H1 (cell line): ENCODE results near the gene PLD6. TPM values are rescaled to one million over a fixed set of nuclear protein-coding genes. Genes with fewer than 3 reads are reported as not detected.

ENCODE experiments used
- CTCF ChIA-PET: fragments of 300-600 bp; sonication (Branson Sonifier 250); formaldehyde crosslinking; loops from one replicate; lab custom pipeline; 2021; ENCODE audit not compliant: partially characterized antibody; lab: Charles Lee
- POLR2A ChIA-PET: fragments of 300-600 bp; sonication (Branson Sonifier 250); formaldehyde crosslinking; loops from one replicate; lab custom pipeline; 2021; ENCODE audit warnings: inconsistent platforms; ENCODE audit not compliant: partially characterized antibody; lab: Charles Lee
- DNase-seq, 2 experiments: peaks; one replicate each; pipeline versions ENCODE4 v3.0.0 to v3.0.0-alpha.2; 2010 to 2022; ENCODE audit warnings: low spot score in 2 of 2, low read depth in 1 of 2, mixed read lengths in 1 of 2
- FAIRE-seq: peaks from 2 replicates; lab custom pipeline; 2011; peaks lifted over from hg19 to GRCh38; lab: Jason Lieb, UNC
- H2AFZ ChIP-seq: 2 replicates; pipeline ENCODE4 v1.8.1; 2012; ENCODE audit warnings: low read length, inconsistent platforms
- H2AK5ac ChIP-seq: 2 replicates; pipeline ENCODE4 v1.6.1; 2013; ENCODE audit warnings: low read depth, low read length
- H2BK120ac ChIP-seq: replicated peaks from 2 replicates; pipeline ENCODE3; 2013; ENCODE audit warnings: low read depth, low read length, inconsistent platforms
- H2BK12ac ChIP-seq: 2 replicates; pipeline ENCODE4 v1.6.1; 2013; ENCODE audit warnings: low read depth, low read length
- H2BK15ac ChIP-seq: 2 replicates; pipeline ENCODE4 v1.6.1; 2013; ENCODE audit warnings: low read length
- H2BK20ac ChIP-seq: 2 replicates; pipeline ENCODE4 v1.6.1; 2013; ENCODE audit warnings: low read length
- H2BK5ac ChIP-seq: 2 replicates; pipeline ENCODE4 v1.6.1; 2013; ENCODE audit warnings: low read depth, low read length
- H3K14ac ChIP-seq: 2 replicates; pipeline ENCODE4 v1.6.1; 2013; ENCODE audit warnings: inconsistent platforms; ENCODE audit not compliant: insufficient read length
- H3K18ac ChIP-seq: 2 replicates; pipeline ENCODE4 v1.6.1; 2013; ENCODE audit warnings: low read length; ENCODE audit errors: extremely low read depth
- H3K23ac ChIP-seq: 2 replicates; pipeline ENCODE4 v1.6.1; 2013; ENCODE audit warnings: inconsistent platforms; ENCODE audit not compliant: insufficient read length
- H3K23me2 ChIP-seq: 2 replicates; pipeline ENCODE4 v1.6.1; 2013; ENCODE audit warnings: low read depth, low read length
- H3K27ac ChIP-seq: 2 replicates; pipeline ENCODE4 v1.6.1; 2011; ENCODE audit warnings: low read depth, low read length, inconsistent platforms
- H3K27me3 ChIP-seq, 4 experiments: replicated peaks in 1 of 4; 1 replicate in 1 of 4; 2 replicates in 3 of 4; pipeline versions ENCODE4 v1.6.1 to v1.8.1; 2011 to 2013; ENCODE audit warnings: low read length in 3 of 4, mild to moderate bottlenecking in 3 of 4, inconsistent platforms in 2 of 4, mixed read lengths in 2 of 4, moderate library complexity in 1 of 4; ENCODE audit not compliant: control insufficient read depth in 3 of 4, insufficient read depth in 3 of 4; ENCODE audit errors: extremely low read depth in 1 of 4
- H3K36me3 ChIP-seq, 4 experiments: 2 replicates each; pipeline versions ENCODE4 v1.6.1 to v1.8.1; 2011 to 2013; ENCODE audit warnings: mild to moderate bottlenecking in 4 of 4, low read length in 3 of 4, moderate library complexity in 2 of 4, control low read depth in 1 of 4, inconsistent platforms in 1 of 4; ENCODE audit not compliant: insufficient read depth in 4 of 4, control insufficient read depth in 2 of 4
- H3K4ac ChIP-seq: replicated peaks from 2 replicates; pipeline ENCODE3; 2013; ENCODE audit warnings: low read length, low read depth, mixed read lengths, inconsistent platforms; ENCODE audit not compliant: insufficient read length
- H3K4me1 ChIP-seq, 4 experiments: replicated peaks in 1 of 4; 1 replicate in 1 of 4; 2 replicates in 3 of 4; pipeline versions ENCODE4 v1.6.1 to v1.8.1; 2011 to 2013; ENCODE audit warnings: low read length in 3 of 4, inconsistent platforms in 2 of 4, mixed read lengths in 1 of 4; ENCODE audit not compliant: insufficient read depth in 4 of 4, control insufficient read depth in 3 of 4
- H3K4me2 ChIP-seq, 2 experiments: 2 replicates each; pipeline versions ENCODE4 v1.6.1 to v1.8.1; 2011 to 2013; ENCODE audit warnings: low read depth in 2 of 2, low read length in 2 of 2, control low read depth in 1 of 2, inconsistent platforms in 1 of 2, mild to moderate bottlenecking in 1 of 2; ENCODE audit not compliant: insufficient read depth in 1 of 2
- H3K4me3 ChIP-seq, 4 experiments: fragments of 200-600, 300-600 bp in 1 of 4; sonication (generic), shearing (Covaris generic), sonication (Bioruptor Twin) in 1 of 4; 2 replicates each; pipeline versions ENCODE4 v1.5.1 to v1.8.1; 2011 to 2016; ENCODE audit warnings: low read length in 4 of 4, low read depth in 3 of 4, control low read depth in 2 of 4, inconsistent platforms in 2 of 4, mild to moderate bottlenecking in 2 of 4, mixed read lengths in 1 of 4, moderate library complexity in 1 of 4; ENCODE audit not compliant: insufficient read depth in 2 of 4; ENCODE audit errors: extremely low read depth in 1 of 4
- H3K56ac ChIP-seq: replicated peaks from 2 replicates; pipeline ENCODE3; 2013; ENCODE audit warnings: low read depth, mild to moderate bottlenecking, mixed read lengths, low read length, inconsistent platforms; ENCODE audit not compliant: insufficient read length
- H3K79me1 ChIP-seq: 2 replicates; pipeline ENCODE4 v1.6.1; 2013; ENCODE audit warnings: low read depth, low read length, control low read depth
- H3K79me2 ChIP-seq, 2 experiments: 2 replicates each; pipeline versions ENCODE4 v1.6.1 to v1.8.1; 2012 to 2013; ENCODE audit warnings: low read length in 2 of 2, mild to moderate bottlenecking in 2 of 2, inconsistent platforms in 1 of 2; ENCODE audit not compliant: insufficient read depth in 2 of 2, control insufficient read depth in 1 of 2
- H3K9ac ChIP-seq, 4 experiments: replicated peaks in 1 of 4; 1 replicate in 1 of 4; 2 replicates in 3 of 4; pipeline versions ENCODE4 v1.6.1 to v1.8.1; 2011 to 2013; ENCODE audit warnings: low read depth in 3 of 4, low read length in 3 of 4, control low read depth in 2 of 4, mild to moderate bottlenecking in 2 of 4, moderate library complexity in 2 of 4, inconsistent platforms in 1 of 4; ENCODE audit errors: extremely low read depth in 1 of 4
- H3K9me3 ChIP-seq, 2 experiments: 2 replicates each; pipeline versions ENCODE4 v1.6.1 to v1.8.1; 2012 to 2013; ENCODE audit warnings: mild to moderate bottlenecking in 2 of 2, moderate library complexity in 2 of 2, control low read depth in 1 of 2, inconsistent platforms in 1 of 2, low read depth in 1 of 2, low read length in 1 of 2, mixed read lengths in 1 of 2; ENCODE audit not compliant: insufficient read depth in 2 of 2
- H4K20me1 ChIP-seq, 2 experiments: replicated peaks in 1 of 2; 2 replicates each; pipeline versions ENCODE3 to v1.8.1; 2011 to 2013; ENCODE audit warnings: inconsistent platforms in 2 of 2, low read length in 2 of 2, mild to moderate bottlenecking in 1 of 2; ENCODE audit not compliant: insufficient read depth in 2 of 2, control insufficient read depth in 1 of 2
- H4K5ac ChIP-seq: 2 replicates; pipeline ENCODE4 v1.6.1; 2013; ENCODE audit warnings: low read length, low read depth, mixed read lengths, inconsistent platforms; ENCODE audit not compliant: insufficient read length
- H4K8ac ChIP-seq: 2 replicates; pipeline ENCODE4 v1.8.0; 2013; ENCODE audit warnings: mild to moderate bottlenecking, moderate library complexity, low read length, inconsistent platforms; ENCODE audit not compliant: insufficient read depth; ENCODE audit errors: extremely low read depth
- H4K91ac ChIP-seq: replicated peaks from 2 replicates; pipeline ENCODE3; 2013; ENCODE audit warnings: low read length, mixed read lengths, inconsistent platforms; ENCODE audit not compliant: insufficient read length
- ASH2L ChIP-seq: fragments of 200-600, 300-600 bp; sonication (generic); IDR thresholded peaks from one replicate; pipeline ENCODE4 v1.7.1; 2017; ENCODE audit warnings: low read length
- BACH1 ChIP-seq: IDR thresholded peaks from 2 replicates; pipeline ENCODE4 v1.6.1; 2012; ENCODE audit warnings: low read length, improper control_type of control experiment
- BCL11A ChIP-seq, 2 experiments: IDR thresholded peaks; one replicate each; pipeline ENCODE4 v1.6.1; 2011; ENCODE audit warnings: low read depth in 2 of 2, low read length in 2 of 2, mild to moderate bottlenecking in 2 of 2
- CREB1 ChIP-seq: IDR thresholded peaks from 2 replicates; pipeline ENCODE4 v1.6.1; 2012; ENCODE audit warnings: inconsistent platforms
- HDAC6 ChIP-seq: IDR thresholded peaks from one replicate; pipeline ENCODE4 v1.7.1; 2012; ENCODE audit warnings: low read depth, mild to moderate bottlenecking, inconsistent platforms, low read length, moderate library complexity
- JUND ChIP-seq: IDR thresholded peaks from 2 replicates; pipeline ENCODE4 v1.6.1; 2011; ENCODE audit warnings: mild to moderate bottlenecking, improper control_type of control experiment, low read length
- KDM1A ChIP-seq: fragments of 200-600, 300-600 bp; sonication (generic); IDR thresholded peaks from 2 replicates; pipeline ENCODE4 v1.7.1; 2016; ENCODE audit warnings: mild to moderate bottlenecking, low read length, borderline replicate concordance
- POLR2A ChIP-seq, 2 experiments: IDR thresholded peaks; 1 replicate in 1 of 2; 2 replicates in 1 of 2; pipeline ENCODE4 v1.6.1; 2011; ENCODE audit warnings: low read depth in 2 of 2, low read length in 2 of 2, mild to moderate bottlenecking in 2 of 2; ENCODE audit errors: control extremely low read depth in 1 of 2
- WGBS, 2 experiments: shearing (Covaris generic) in 1 of 2; methylation state at CpG; one replicate each; pipeline versions ENCODE4 v1.1.6 to v1.1.7; 2013 to 2015; ENCODE audit warnings: low lambda C conversion rate in 2 of 2, mixed read lengths in 2 of 2, inconsistent platforms in 1 of 2, low coverage in 1 of 2, missing lambda C conversion rate in 1 of 2; ENCODE audit not compliant: insufficient replicate concordance in 2 of 2, insufficient coverage in 1 of 2, insufficient read length in 1 of 2; ENCODE audit errors: extremely low coverage in 1 of 2, missing lambda C conversion rate in 1 of 2; 5-methylcytosine and 5-hydroxymethylcytosine counted together
- polyA plus RNA-seq, 7 experiments: library from polyadenylated mRNA; depleted of rRNA in 3 of 7; stranded (reverse) in 5 of 7; unstranded in 2 of 7; fragments of >200 nt in 5 of 7; fragments of 200-250 nt in 2 of 7; gene quantifications; 1 replicate in 5 of 7; 2 replicates in 1 of 7; 4 replicates in 1 of 7; pipeline versions ENCODE4 v1.2.1 to v1.2.3, GENCODE V29; 2011 to 2013; ENCODE audit warnings: missing spikeins in 2 of 7, mixed read lengths in 2 of 7
- total RNA-seq: library from RNA; stranded (reverse); fragmentation: NEBNext Ultra II Directional; extraction: Animal tissue kit (Norgen Biotek cat#: 25700); gene quantifications from 2 replicates; pipeline ENCODE4 v1.2.1, GENCODE V29; 2021
- TF ChIP-seq, protein P1 (sequence below): IDR thresholded peaks from 2 replicates; pipeline ENCODE4 v1.6.1; 2011; ENCODE audit warnings: low read depth, mild to moderate bottlenecking, low read length; ENCODE audit not compliant: insufficient read depth
- TF ChIP-seq, protein P2 (sequence below): IDR thresholded peaks from 2 replicates; pipeline ENCODE4 v1.6.1; 2012; ENCODE audit warnings: inconsistent platforms

The PLD6 gene
- total and polyA plus RNA-seq, 2 of the 8 experiments (the other 6 are each of a cell fraction or from before 2014, with no cell fraction given): 0.20 to 0.22 TPM

DNA sequence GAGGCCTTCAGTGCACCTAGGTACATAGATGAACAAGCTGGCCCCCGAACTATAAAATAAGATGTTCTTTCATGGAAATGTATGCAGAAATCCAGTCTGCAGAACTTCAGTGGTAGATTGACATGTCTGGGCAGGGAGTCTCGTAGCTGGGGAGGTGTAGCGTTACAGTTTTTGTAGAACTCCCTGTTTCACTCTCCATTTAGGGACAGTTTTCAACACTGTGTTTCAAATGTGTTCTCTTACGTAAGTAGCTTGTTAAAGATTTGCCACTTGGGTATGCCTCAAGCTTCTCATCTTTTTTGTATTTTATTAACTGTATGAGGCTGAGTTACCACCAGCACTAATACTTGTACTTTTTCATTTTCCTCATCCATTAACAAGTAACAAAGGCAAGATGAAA lies 46.6 kb downstream of the PLD6 start:
- Histone ChIP-seq H3K4me1 (no peaks in the 10 kb centered on the region), H3K27ac (no peak overlapping the region), H2BK20ac (no peak overlapping the region), H3K56ac (no peak overlapping the region), H3K14ac (no peak overlapping the region), H2AFZ (no peak overlapping the region), H2BK5ac (no peak overlapping the region), H3K4me2 (no peak overlapping the region), H2BK120ac (no peak overlapping the region), H2BK12ac (no peak overlapping the region), H3K9me3 (no peaks in the 10 kb centered on the region), H3K4ac (no peak overlapping the region), H2BK15ac (no peak overlapping the region), H4K5ac (no peak overlapping the region), H3K27me3 (no peaks in the 10 kb centered on the region), H3K18ac (no peak overlapping the region), H3K23me2 (no peaks in the 10 kb centered on the region), H3K4me3 (no peak overlapping the region), H3K9ac (no peak overlapping the region), H3K23ac (no peak overlapping the region), H3K79me1 (no peaks in the 10 kb centered on the region), H4K8ac (no peak overlapping the region), H3K36me3 (peaks cover 5 to 26% (median 13%) of the 10 kb centered on the region in 4 experiments; a peak in 7 of 8 replicates), H4K20me1 (peaks cover 2 to 6% of the 10 kb centered on the region in 2 experiments), H3K79me2 (no peaks in the 10 kb centered on the region), H2AK5ac (no peak overlapping the region), H4K91ac (no peak overlapping the region)
- DNase-seq (no peak), FAIRE-seq (no peak)
- POLR2A ChIA-PET: no interaction called here
- CTCF ChIA-PET: interaction anchor here (0.9 to 2.7 kb wide), 6 partner anchors 14 to 168 kb away, joined by 3 to 11 read pairs (median 3); no protein-coding TSS in a partner anchor
- WGBS, 2 experiments: 93% methylated on average over 4 of the region's 4 CpGs; no CpG with 5 or more reads in 1 of the 2 experiments
- TF ChIP-seq KDM1A (no peak), BCL11A (IDR thresholded peaks at IDR 0.05; ENCODE audit: low read depth in 2 of 2, low read length in 2 of 2) (no peak), POLR2A (IDR thresholded peaks at IDR 0.05; ENCODE audit: control extremely low read depth in 1 of 2, low read depth in 2 of 2, low read length in 2 of 2) (no peak), BACH1 (no peak), CREB1 (no peak), ASH2L (no peak), JUND (no peak), HDAC6 (no peak)
- TF ChIP-seq, protein P1, sequence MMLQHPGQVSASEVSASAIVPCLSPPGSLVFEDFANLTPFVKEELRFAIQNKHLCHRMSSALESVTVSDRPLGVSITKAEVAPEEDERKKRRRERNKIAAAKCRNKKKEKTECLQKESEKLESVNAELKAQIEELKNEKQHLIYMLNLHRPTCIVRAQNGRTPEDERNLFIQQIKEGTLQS: no peak
- TF ChIP-seq, protein P2, sequence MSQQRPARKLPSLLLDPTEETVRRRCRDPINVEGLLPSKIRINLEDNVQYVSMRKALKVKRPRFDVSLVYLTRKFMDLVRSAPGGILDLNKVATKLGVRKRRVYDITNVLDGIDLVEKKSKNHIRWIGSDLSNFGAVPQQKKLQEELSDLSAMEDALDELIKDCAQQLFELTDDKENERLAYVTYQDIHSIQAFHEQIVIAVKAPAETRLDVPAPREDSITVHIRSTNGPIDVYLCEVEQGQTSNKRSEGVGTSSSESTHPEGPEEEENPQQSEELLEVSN: no peak
